ENCODE results near the gene JAK1. TPM values are rescaled to one million over a fixed set of nuclear protein-coding genes. Genes with fewer than 3 reads are reported as not detected.

JAK1 gene
- total and polyA plus RNA-seq, 9 of the 15 experiments (the other 6 are each of a cell fraction or from before 2014, with no cell fraction given) = 9.7 to 44.1 (median 42.5) TPM

- TF ChIP-seq, protein P1, sequence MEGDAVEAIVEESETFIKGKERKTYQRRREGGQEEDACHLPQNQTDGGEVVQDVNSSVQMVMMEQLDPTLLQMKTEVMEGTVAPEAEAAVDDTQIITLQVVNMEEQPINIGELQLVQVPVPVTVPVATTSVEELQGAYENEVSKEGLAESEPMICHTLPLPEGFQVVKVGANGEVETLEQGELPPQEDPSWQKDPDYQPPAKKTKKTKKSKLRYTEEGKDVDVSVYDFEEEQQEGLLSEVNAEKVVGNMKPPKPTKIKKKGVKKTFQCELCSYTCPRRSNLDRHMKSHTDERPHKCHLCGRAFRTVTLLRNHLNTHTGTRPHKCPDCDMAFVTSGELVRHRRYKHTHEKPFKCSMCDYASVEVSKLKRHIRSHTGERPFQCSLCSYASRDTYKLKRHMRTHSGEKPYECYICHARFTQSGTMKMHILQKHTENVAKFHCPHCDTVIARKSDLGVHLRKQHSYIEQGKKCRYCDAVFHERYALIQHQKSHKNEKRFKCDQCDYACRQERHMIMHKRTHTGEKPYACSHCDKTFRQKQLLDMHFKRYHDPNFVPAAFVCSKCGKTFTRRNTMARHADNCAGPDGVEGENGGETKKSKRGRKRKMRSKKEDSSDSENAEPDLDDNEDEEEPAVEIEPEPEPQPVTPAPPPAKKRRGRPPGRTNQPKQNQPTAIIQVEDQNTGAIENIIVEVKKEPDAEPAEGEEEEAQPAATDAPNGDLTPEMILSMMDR (IDR thresholded peaks at IDR 0.05 in 2 of 3, conservative IDR thresholded peaks at IDR 0.05 in 1 of 3; ENCODE audit: insufficient read depth in 2 of 3, low read depth in 1 of 3, low read length in 3 of 3) = peak in 1 of 3 experiments; percentile 6; a peak in 1 of 6 replicates
- no peak for TF ChIP-seq ZNF668 (CRISPR knock-in tag; IDR thresholded peaks at IDR 0.05)
- no peak for TF ChIP-seq ZNF408 (CRISPR knock-in tag; IDR thresholded peaks at IDR 0.05; ENCODE audit: low read depth)
- TF ChIP-seq, protein P2, sequence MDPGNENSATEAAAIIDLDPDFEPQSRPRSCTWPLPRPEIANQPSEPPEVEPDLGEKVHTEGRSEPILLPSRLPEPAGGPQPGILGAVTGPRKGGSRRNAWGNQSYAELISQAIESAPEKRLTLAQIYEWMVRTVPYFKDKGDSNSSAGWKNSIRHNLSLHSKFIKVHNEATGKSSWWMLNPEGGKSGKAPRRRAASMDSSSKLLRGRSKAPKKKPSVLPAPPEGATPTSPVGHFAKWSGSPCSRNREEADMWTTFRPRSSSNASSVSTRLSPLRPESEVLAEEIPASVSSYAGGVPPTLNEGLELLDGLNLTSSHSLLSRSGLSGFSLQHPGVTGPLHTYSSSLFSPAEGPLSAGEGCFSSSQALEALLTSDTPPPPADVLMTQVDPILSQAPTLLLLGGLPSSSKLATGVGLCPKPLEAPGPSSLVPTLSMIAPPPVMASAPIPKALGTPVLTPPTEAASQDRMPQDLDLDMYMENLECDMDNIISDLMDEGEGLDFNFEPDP (CRISPR knock-in tag; IDR thresholded peaks at IDR 0.05) = no peak
- no peak for TF ChIP-seq PBX2 (CRISPR knock-in tag; IDR thresholded peaks at IDR 0.05; ENCODE audit: low read depth)
- TF ChIP-seq PBX2 (tag; conservative IDR thresholded peaks at IDR 0.05; ENCODE audit: low read depth) = peak; percentile 71
- peak; percentile 67; the same call in 1 of the 2 replicates for TF ChIP-seq ZNF707 (CRISPR knock-in tag; conservative IDR thresholded peaks at IDR 0.05)
- TF ChIP-seq ZNF780A (CRISPR knock-in tag; IDR thresholded peaks at IDR 0.05) = no peak
- no peak; the same call in 1 of the 2 replicates for TF ChIP-seq CREB5 (CRISPR knock-in tag; IDR thresholded peaks at IDR 0.05)
- no peak for TF ChIP-seq ZNF347 (CRISPR knock-in tag; IDR thresholded peaks at IDR 0.05; ENCODE audit: low read depth)
- TF ChIP-seq, protein P3, sequence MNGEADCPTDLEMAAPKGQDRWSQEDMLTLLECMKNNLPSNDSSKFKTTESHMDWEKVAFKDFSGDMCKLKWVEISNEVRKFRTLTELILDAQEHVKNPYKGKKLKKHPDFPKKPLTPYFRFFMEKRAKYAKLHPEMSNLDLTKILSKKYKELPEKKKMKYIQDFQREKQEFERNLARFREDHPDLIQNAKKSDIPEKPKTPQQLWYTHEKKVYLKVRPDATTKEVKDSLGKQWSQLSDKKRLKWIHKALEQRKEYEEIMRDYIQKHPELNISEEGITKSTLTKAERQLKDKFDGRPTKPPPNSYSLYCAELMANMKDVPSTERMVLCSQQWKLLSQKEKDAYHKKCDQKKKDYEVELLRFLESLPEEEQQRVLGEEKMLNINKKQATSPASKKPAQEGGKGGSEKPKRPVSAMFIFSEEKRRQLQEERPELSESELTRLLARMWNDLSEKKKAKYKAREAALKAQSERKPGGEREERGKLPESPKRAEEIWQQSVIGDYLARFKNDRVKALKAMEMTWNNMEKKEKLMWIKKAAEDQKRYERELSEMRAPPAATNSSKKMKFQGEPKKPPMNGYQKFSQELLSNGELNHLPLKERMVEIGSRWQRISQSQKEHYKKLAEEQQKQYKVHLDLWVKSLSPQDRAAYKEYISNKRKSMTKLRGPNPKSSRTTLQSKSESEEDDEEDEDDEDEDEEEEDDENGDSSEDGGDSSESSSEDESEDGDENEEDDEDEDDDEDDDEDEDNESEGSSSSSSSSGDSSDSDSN (IDR thresholded peaks at IDR 0.05; ENCODE audit: borderline replicate concordance in 1 of 2, low read depth in 2 of 2, low read length in 2 of 2) = peak in 1 of 2 experiments; percentile 89; a peak in 1 of 4 replicates
- TF ChIP-seq ETV6 (IDR thresholded peaks at IDR 0.05; ENCODE audit: borderline replicate concordance in 1 of 2, low read depth in 2 of 2, low read length in 1 of 2) = peak; percentile 99 to 100
- TF ChIP-seq ETV6 (CRISPR knock-in tag; IDR thresholded peaks at IDR 0.05; ENCODE audit: borderline replicate concordance) = no peak
- TF ChIP-seq GTF2A2 (tag; IDR thresholded peaks at IDR 0.05) = no peak
- TF ChIP-seq FOXM1 (IDR thresholded peaks at IDR 0.05; ENCODE audit: low read depth) = peak; percentile 91
- TF ChIP-seq FOXM1 (CRISPR knock-in tag; IDR thresholded peaks at IDR 0.05; ENCODE audit: low read depth) = no peak
Observed at GRCh38 chr1:64864018-64864940, 102.1 kb downstream of the JAK1 start (continued).

Measured in K562 (cell line).